ENCODE results near the gene NRXN3.

NRXN3 gene

GRCh38 chr14:79586416-79586815 lies 1416.2 kb downstream of the NRXN3 start:
- no peak for DNase-seq (ENCODE audit: extremely low spot score)
- POLR2A ChIA-PET, result no interaction called here
- CTCF ChIA-PET, result no interaction called here
- no peak for TF ChIP-seq SUZ12 (IDR thresholded peaks at IDR 0.05)
- no peak for TF ChIP-seq ZNF384 (IDR thresholded peaks at IDR 0.05)
- TF ChIP-seq L3MBTL2 (conservative IDR thresholded peaks at IDR 0.05), result no peak
- no peak for TF ChIP-seq ELF4 (IDR thresholded peaks at IDR 0.05)

- no peak for TF ChIP-seq HDGF (IDR thresholded peaks at IDR 0.05; ENCODE audit: borderline replicate concordance)
- TF ChIP-seq SP1 (IDR thresholded peaks at IDR 0.05), result no peak
- no peak for TF ChIP-seq FOXK2 (IDR thresholded peaks at IDR 0.05)
- TF ChIP-seq ARNT (IDR thresholded peaks at IDR 0.05), result no peak
- no peak for TF ChIP-seq PKNOX1 (IDR thresholded peaks at IDR 0.05)
- TF ChIP-seq LEF1 (IDR thresholded peaks at IDR 0.05; ENCODE audit: borderline replicate concordance), result no peak
Measured at GRCh38 chr14:79586989-79587598, 1416.9 kb downstream of the NRXN3 start.

GRCh38 chr14:79587875-79588274 lies 1417.7 kb downstream of the NRXN3 start:
- no peak for TF ChIP-seq TARDBP (IDR thresholded peaks at IDR 0.05)
- TF ChIP-seq HDGF (IDR thresholded peaks at IDR 0.05; ENCODE audit: borderline replicate concordance), result no peak
- no peak for TF ChIP-seq ZNF384 (IDR thresholded peaks at IDR 0.05)
- TF ChIP-seq BHLHE40 (IDR thresholded peaks at IDR 0.05; ENCODE audit: borderline replicate concordance), result no peak
- TF ChIP-seq LEF1 (IDR thresholded peaks at IDR 0.05; ENCODE audit: borderline replicate concordance), result no peak
- no peak for TF ChIP-seq SUZ12 (IDR thresholded peaks at IDR 0.05)
- no peak for TF ChIP-seq FOXA1 (IDR thresholded peaks at IDR 0.05)
- TF ChIP-seq L3MBTL2 (conservative IDR thresholded peaks at IDR 0.05), result no peak
- TF ChIP-seq NFRKB (IDR thresholded peaks at IDR 0.05), result no peak
- TF ChIP-seq ELF4 (IDR thresholded peaks at IDR 0.05), result no peak
- no peak for TF ChIP-seq CTBP1 (IDR thresholded peaks at IDR 0.05; ENCODE audit: borderline replicate concordance)
- no peak for TF ChIP-seq FOXM1 (IDR thresholded peaks at IDR 0.05; ENCODE audit: borderline replicate concordance)
- TF ChIP-seq ARNT (IDR thresholded peaks at IDR 0.05), result no peak
- TF ChIP-seq PKNOX1 (IDR thresholded peaks at IDR 0.05), result no peak
- TF ChIP-seq SP1 (IDR thresholded peaks at IDR 0.05), result no peak
- TF ChIP-seq FOXK2 (IDR thresholded peaks at IDR 0.05), result no peak
- CTCF ChIA-PET, result no interaction called here
- POLR2A ChIA-PET, result no interaction called here
- DNase-seq (ENCODE audit: extremely low spot score), result no peak

More at GRCh38 chr14:79586989-79587598, 1416.9 kb downstream of the NRXN3 start:
- ChIA-PET POLR2A (no interaction called here), CTCF (no interaction called here)
- DNase-seq (ENCODE audit: extremely low spot score), result no peak

- DNase-seq (ENCODE audit: extremely low spot score), result no peak
- POLR2A ChIA-PET, result no interaction called here
- CTCF ChIA-PET, result no interaction called here
- no peak for TF ChIP-seq SUZ12 (IDR thresholded peaks at IDR 0.05)
- no peak for TF ChIP-seq FOXM1 (IDR thresholded peaks at IDR 0.05; ENCODE audit: borderline replicate concordance)
- no peak for TF ChIP-seq TARDBP (IDR thresholded peaks at IDR 0.05)
- TF ChIP-seq BHLHE40 (IDR thresholded peaks at IDR 0.05; ENCODE audit: borderline replicate concordance), result no peak
- no peak for TF ChIP-seq FOXK2 (IDR thresholded peaks at IDR 0.05)
- no peak for TF ChIP-seq FOXA1 (IDR thresholded peaks at IDR 0.05)
- TF ChIP-seq L3MBTL2 (conservative IDR thresholded peaks at IDR 0.05), result no peak
- no peak for TF ChIP-seq LEF1 (IDR thresholded peaks at IDR 0.05; ENCODE audit: borderline replicate concordance)
- TF ChIP-seq ZNF384 (IDR thresholded peaks at IDR 0.05), result no peak
- TF ChIP-seq SP1 (IDR thresholded peaks at IDR 0.05), result no peak
- TF ChIP-seq PKNOX1 (IDR thresholded peaks at IDR 0.05), result no peak
- TF ChIP-seq ARNT (IDR thresholded peaks at IDR 0.05), result no peak
- no peak for TF ChIP-seq HDGF (IDR thresholded peaks at IDR 0.05; ENCODE audit: borderline replicate concordance)
- no peak for TF ChIP-seq ELF4 (IDR thresholded peaks at IDR 0.05)
- no peak for TF ChIP-seq CTBP1 (IDR thresholded peaks at IDR 0.05; ENCODE audit: borderline replicate concordance)
- no peak for TF ChIP-seq NFRKB (IDR thresholded peaks at IDR 0.05)
Measured at GRCh38 chr14:79588398-79588797, 1418.2 kb downstream of the NRXN3 start.

GRCh38 chr14:79596551-79596950 lies 1426.4 kb downstream of the NRXN3 start:
- no peak for DNase-seq (ENCODE audit: extremely low spot score)
- CTCF ChIA-PET, result no interaction called here
- POLR2A ChIA-PET, result no interaction called here
- no peak for TF ChIP-seq CTBP1 (IDR thresholded peaks at IDR 0.05; ENCODE audit: borderline replicate concordance)
- no peak for TF ChIP-seq ARNT (IDR thresholded peaks at IDR 0.05)
- no peak for TF ChIP-seq ZNF384 (IDR thresholded peaks at IDR 0.05)
- no peak for TF ChIP-seq BHLHE40 (IDR thresholded peaks at IDR 0.05; ENCODE audit: borderline replicate concordance)
- TF ChIP-seq ELF4 (IDR thresholded peaks at IDR 0.05), result no peak

GRCh38 chr14:79597566-79597965 lies 1427.4 kb downstream of the NRXN3 start:
- CTCF ChIA-PET, result no interaction called here
- DNase-seq (ENCODE audit: extremely low spot score), result no peak
- POLR2A ChIA-PET, result no interaction called here
- no peak for TF ChIP-seq SP1 (IDR thresholded peaks at IDR 0.05)
- no peak for TF ChIP-seq CTBP1 (IDR thresholded peaks at IDR 0.05; ENCODE audit: borderline replicate concordance)
- TF ChIP-seq FOXA1 (IDR thresholded peaks at IDR 0.05), result no peak
- TF ChIP-seq LEF1 (IDR thresholded peaks at IDR 0.05; ENCODE audit: borderline replicate concordance), result no peak
- TF ChIP-seq SUZ12 (IDR thresholded peaks at IDR 0.05), result no peak
- TF ChIP-seq HDGF (IDR thresholded peaks at IDR 0.05; ENCODE audit: borderline replicate concordance), result no peak
- TF ChIP-seq ZNF384 (IDR thresholded peaks at IDR 0.05), result no peak
- TF ChIP-seq L3MBTL2 (conservative IDR thresholded peaks at IDR 0.05), result no peak
- TF ChIP-seq BHLHE40 (IDR thresholded peaks at IDR 0.05; ENCODE audit: borderline replicate concordance), result no peak
- TF ChIP-seq ARNT (IDR thresholded peaks at IDR 0.05), result no peak
- TF ChIP-seq NFRKB (IDR thresholded peaks at IDR 0.05), result no peak
- no peak for TF ChIP-seq FOXK2 (IDR thresholded peaks at IDR 0.05)

Measured in HEK293T (cell line).